MG63 (cell line): ENCODE results near the gene GHSR. TPM values are rescaled to one million over a fixed set of nuclear protein-coding genes. Genes with fewer than 3 reads are reported as not detected.

Source experiments
- DNase-seq: peaks from one replicate; pipeline ENCODE4 v3.0.0-alpha.2; 2020
- H3K27me3 ChIP-seq: fragments of 250-450 bp; sonication (Bioruptor Pico); 2 replicates; pipeline ENCODE4 v1.5.1; 2020; ENCODE audit warnings: mild to moderate bottlenecking, moderate library complexity
- H3K36me3 ChIP-seq: fragments of 250-450 bp; sonication (Bioruptor Pico); 2 replicates; pipeline ENCODE4 v1.5.1; 2020; ENCODE audit warnings: mild to moderate bottlenecking, moderate library complexity
- H3K4me3 ChIP-seq: fragments of 250-450 bp; sonication (Bioruptor Pico); 2 replicates; pipeline ENCODE4 v1.5.1; 2020; ENCODE audit warnings: mild to moderate bottlenecking, moderate library complexity
- H3K9me3 ChIP-seq: fragments of 250-450 bp; sonication (Bioruptor Pico); 2 replicates; pipeline ENCODE4 v1.5.1; 2020; ENCODE audit warnings: mild to moderate bottlenecking, moderate library complexity
- total RNA-seq: library from RNA; depleted of rRNA; stranded (reverse); fragments of >200 nt; shearing (Covaris generic); gene quantifications from 2 replicates; pipeline ENCODE4 v1.2.3, GENCODE V29; 2014; ENCODE audit warnings: low replicate concordance

Gene GHSR
- total RNA-seq, 1 experiment from 2014 or later, result not detected

- DNase-seq, result no peak
- Histone ChIP-seq H3K36me3 (no peaks in the 10 kb centered on the region), H3K4me3 (no peak overlapping the region), H3K9me3 (peaks cover 2% of the 10 kb centered on the region), H3K27me3 (peaks cover 43% of the 10 kb centered on the region)
Observed at GRCh38 chr3:172448661-172449465, 607 bp upstream of the GHSR start.

- H3K4me3 ChIP-seq, result no peak overlapping the region
- peaks cover 2% of the 10 kb centered on the region for H3K9me3 ChIP-seq
- H3K27me3 ChIP-seq, result peaks cover 59% of the 10 kb centered on the region
- DNase-seq, result no peak
- H3K36me3 ChIP-seq, result no peaks in the 10 kb centered on the region
Observed at GRCh38 chr3:172446198-172446597, 2.1 kb downstream of the GHSR start.

- Histone ChIP-seq H3K27me3 (peaks cover 61% of the 10 kb centered on the region), H3K9me3 (no peaks in the 10 kb centered on the region; the same call in none of the 2 replicates), H3K4me3 (no peak overlapping the region), H3K36me3 (no peaks in the 10 kb centered on the region)
- no peak for DNase-seq
Observed at GRCh38 chr3:172444821-172445220, 3.4 kb downstream of the GHSR start.

- H3K27me3 ChIP-seq, result peaks cover 43% of the 10 kb centered on the region
- DNase-seq, result no peak
Observed at GRCh38 chr3:172442606-172443005, 5.7 kb downstream of the GHSR start.

GRCh38 chr3:172441581-172441980 lies 6.7 kb downstream of the GHSR start:
- Histone ChIP-seq H3K4me3 (no peak overlapping the region), H3K36me3 (no peaks in the 10 kb centered on the region), H3K27me3 (peaks cover 33% of the 10 kb centered on the region), H3K9me3 (no peaks in the 10 kb centered on the region)
- no peak for DNase-seq

More at GRCh38 chr3:172442606-172443005, 5.7 kb downstream of the GHSR start:
- Histone ChIP-seq H3K9me3 (no peaks in the 10 kb centered on the region), H3K36me3 (no peaks in the 10 kb centered on the region), H3K4me3 (no peak overlapping the region)

- Histone ChIP-seq H3K9me3 (no peaks in the 10 kb centered on the region; the same call in 1 of the 2 replicates), H3K27me3 (peaks cover 17% of the 10 kb centered on the region), H3K4me3 (no peak overlapping the region), H3K36me3 (no peaks in the 10 kb centered on the region)
- DNase-seq, result no peak
Observed at GRCh38 chr3:172438186-172438585, 10.1 kb downstream of the GHSR start.

GRCh38 chr3:172437713-172438112 lies 10.5 kb downstream of the GHSR start:
- H3K27me3 ChIP-seq, result peaks cover 16% of the 10 kb centered on the region
- no peaks in the 10 kb centered on the region for H3K36me3 ChIP-seq
- H3K4me3 ChIP-seq, result no peak overlapping the region
- no peaks in the 10 kb centered on the region; the same call in 1 of the 2 replicates for H3K9me3 ChIP-seq
- no peak for DNase-seq

- no peak overlapping the region for H3K4me3 ChIP-seq
- H3K36me3 ChIP-seq, result no peaks in the 10 kb centered on the region
- H3K27me3 ChIP-seq, result peaks cover 10% of the 10 kb centered on the region
- DNase-seq, result no peak
- H3K9me3 ChIP-seq, result 0 out of 2 replicates have a peak, but pooled peaks cover 2% of the 10 kb centered on the region
Observed at GRCh38 chr3:172415323-172415722, 32.9 kb downstream of the GHSR start.

- Histone ChIP-seq H3K9me3 (no peaks in the 10 kb centered on the region), H3K36me3 (no peaks in the 10 kb centered on the region)
Observed at GRCh38 chr3:172411478-172411947, 36.7 kb downstream of the GHSR start.

GRCh38 chr3:172410702-172411477 lies 37.4 kb downstream of the GHSR start:
- DNase-seq, result no peak
- H3K36me3 ChIP-seq, result no peaks in the 10 kb centered on the region
- no peak overlapping the region for H3K4me3 ChIP-seq
- peaks cover 4% of the 10 kb centered on the region for H3K27me3 ChIP-seq
- no peaks in the 10 kb centered on the region for H3K9me3 ChIP-seq

More at GRCh38 chr3:172411478-172411947, 36.7 kb downstream of the GHSR start:
- DNase-seq, result no peak
- Histone ChIP-seq H3K4me3 (no peak overlapping the region), H3K27me3 (peaks cover 10% of the 10 kb centered on the region)

- no peaks in the 10 kb centered on the region for H3K27me3 ChIP-seq
- no peak overlapping the region for H3K4me3 ChIP-seq
- peaks cover 2% of the 10 kb centered on the region; the same call in 1 of the 2 replicates for H3K36me3 ChIP-seq
- no peak for DNase-seq
- no peaks in the 10 kb centered on the region for H3K9me3 ChIP-seq
Observed at GRCh38 chr3:172407872-172408271, 40.4 kb downstream of the GHSR start.

- Histone ChIP-seq H3K4me3 (no peak overlapping the region), H3K27me3 (no peaks in the 10 kb centered on the region), H3K36me3 (peaks cover 12% of the 10 kb centered on the region), H3K9me3 (no peaks in the 10 kb centered on the region)
- DNase-seq, result no peak
Observed at GRCh38 chr3:172405914-172406313, 42.3 kb downstream of the GHSR start.

GRCh38 chr3:172404237-172404962 lies 43.9 kb downstream of the GHSR start:
- DNase-seq, result no peak
- peaks cover 18% of the 10 kb centered on the region for H3K36me3 ChIP-seq
- H3K4me3 ChIP-seq, result no peak overlapping the region
- H3K27me3 ChIP-seq, result no peaks in the 10 kb centered on the region
- no peaks in the 10 kb centered on the region for H3K9me3 ChIP-seq

GRCh38 chr3:172402892-172403643 lies 45.2 kb downstream of the GHSR start:
- no peak overlapping the region for H3K4me3 ChIP-seq
- H3K36me3 ChIP-seq, result peaks cover 31% of the 10 kb centered on the region
- H3K27me3 ChIP-seq, result no peaks in the 10 kb centered on the region
- no peak for DNase-seq
- no peaks in the 10 kb centered on the region for H3K9me3 ChIP-seq

GRCh38 chr3:172402090-172402489 lies 46.2 kb downstream of the GHSR start:
- Histone ChIP-seq H3K36me3 (peaks cover 34% of the 10 kb centered on the region), H3K9me3 (no peaks in the 10 kb centered on the region), H3K27me3 (no peaks in the 10 kb centered on the region), H3K4me3 (no peak overlapping the region)
- no peak for DNase-seq

- Histone ChIP-seq H3K36me3 (peaks cover 41% of the 10 kb centered on the region), H3K27me3 (no peaks in the 10 kb centered on the region), H3K4me3 (no peak overlapping the region), H3K9me3 (no peaks in the 10 kb centered on the region)
- DNase-seq, result no peak
Observed at GRCh38 chr3:172398484-172398883, 49.8 kb downstream of the GHSR start.
